ENCODE measurements around the gene IRF8.

GRCh38 chr16:85963753-85964285, 64.9 kb downstream of the IRF8 start:
- TF ChIP-seq REST (IDR thresholded peaks at IDR 0.05; ENCODE audit: insufficient read depth in 1 of 2, low read depth in 2 of 2, low read length in 2 of 2) (no peak), POLR2AphosphoS5 (IDR thresholded peaks at IDR 0.05; ENCODE audit: low read depth, low read length) (no peak), TAF1 (IDR thresholded peaks at IDR 0.05; ENCODE audit: borderline replicate concordance, insufficient read depth, low read length) (no peak), SIN3A (IDR thresholded peaks at IDR 0.05; ENCODE audit: borderline replicate concordance, insufficient read depth, low read length) (no peak)
